SH-SY5Y (cell line): ENCODE measurements around the gene SESN1.

ENCODE experiments used
- GATA2 ChIP-seq: IDR thresholded peaks from 2 replicates; pipeline ENCODE4 v1.6.1; 2011; ENCODE audit warnings: mild to moderate bottlenecking, low read depth, low read length
- GATA3 ChIP-seq: IDR thresholded peaks from 2 replicates; pipeline ENCODE4 v1.6.1; 2011; ENCODE audit warnings: low read depth, mild to moderate bottlenecking, low read length, moderate library complexity

GRCh38 chr6:109034526-109034925 lies 60.1 kb downstream of the SESN1 start:
- TF ChIP-seq GATA2 (no peak), GATA3 (no peak)
